Measurements from ENCODE around the gene C1orf122. TPM values are rescaled to one million over a fixed set of nuclear protein-coding genes. Genes with fewer than 3 reads are reported as not detected.

C1orf122 gene
- total and polyA plus RNA-seq, 2 of the 13 experiments (the other 11 are each of a cell fraction or from before 2014, with no cell fraction given) = 18.7 to 40.6 TPM

GRCh38 chr1:37808369-37809319 is 1.1 kb downstream of the C1orf122 start (continued):
- TF ChIP-seq NFYC (CRISPR knock-in tag; IDR thresholded peaks at IDR 0.05) = no peak
- 0 out of 2 replicates have a peak, but pooled peaks have one; percentile 5 for TF ChIP-seq POGZ (CRISPR knock-in tag; IDR thresholded peaks at IDR 0.05)
- TF ChIP-seq, protein P1, sequence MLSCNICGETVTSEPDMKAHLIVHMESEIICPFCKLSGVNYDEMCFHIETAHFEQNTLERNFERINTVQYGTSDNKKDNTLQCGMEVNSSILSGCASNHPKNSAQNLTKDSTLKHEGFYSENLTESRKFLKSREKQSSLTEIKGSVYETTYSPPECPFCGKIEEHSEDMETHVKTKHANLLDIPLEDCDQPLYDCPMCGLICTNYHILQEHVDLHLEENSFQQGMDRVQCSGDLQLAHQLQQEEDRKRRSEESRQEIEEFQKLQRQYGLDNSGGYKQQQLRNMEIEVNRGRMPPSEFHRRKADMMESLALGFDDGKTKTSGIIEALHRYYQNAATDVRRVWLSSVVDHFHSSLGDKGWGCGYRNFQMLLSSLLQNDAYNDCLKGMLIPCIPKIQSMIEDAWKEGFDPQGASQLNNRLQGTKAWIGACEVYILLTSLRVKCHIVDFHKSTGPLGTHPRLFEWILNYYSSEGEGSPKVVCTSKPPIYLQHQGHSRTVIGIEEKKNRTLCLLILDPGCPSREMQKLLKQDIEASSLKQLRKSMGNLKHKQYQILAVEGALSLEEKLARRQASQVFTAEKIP (CRISPR knock-in tag; IDR thresholded peaks at IDR 0.05; ENCODE audit: borderline replicate concordance) = no peak
- no peak for TF ChIP-seq ZNF607 (CRISPR knock-in tag; IDR thresholded peaks at IDR 0.05; ENCODE audit: borderline replicate concordance)
- no peak for TF ChIP-seq SP1 (IDR thresholded peaks at IDR 0.05)
- TF ChIP-seq SP1 (CRISPR knock-in tag; IDR thresholded peaks at IDR 0.05) = no peak
- no peak for TF ChIP-seq RFXANK (CRISPR knock-in tag; IDR thresholded peaks at IDR 0.05)
- TF ChIP-seq KDM5A (IDR thresholded peaks at IDR 0.05; ENCODE audit: borderline replicate concordance, low read length) = no peak; the same call in 1 of the 2 replicates
- peak; percentile 56 for TF ChIP-seq AGO2 (optimal IDR thresholded peaks at IDR 0.05; ENCODE audit: low read depth, low read length)
- TF ChIP-seq NONO (IDR thresholded peaks at IDR 0.05) = no peak
- no peak for TF ChIP-seq NONO (CRISPR knock-in tag; conservative IDR thresholded peaks at IDR 0.05)
- TF ChIP-seq YY1 (IDR thresholded peaks at IDR 0.05; ENCODE audit: insufficient read depth, insufficient replicate concordance, low read depth, low read length) = no peak
- no peak; the same call in 1 of the 2 replicates for TF ChIP-seq FOXA3 (CRISPR knock-in tag; IDR thresholded peaks at IDR 0.05)
- TF ChIP-seq ZNF331 (CRISPR knock-in tag; IDR thresholded peaks at IDR 0.05) = no peak
- no peak for TF ChIP-seq MEF2D (CRISPR knock-in tag; IDR thresholded peaks at IDR 0.05)
- no peak for TF ChIP-seq IRF1 (CRISPR knock-in tag; IDR thresholded peaks at IDR 0.05; ENCODE audit: low read depth)
- TF ChIP-seq MYC (CRISPR knock-in tag; IDR thresholded peaks at IDR 0.05; ENCODE audit: borderline replicate concordance) = peak; percentile 14; the same call in 1 of the 2 replicates
- TF ChIP-seq ZNF570 (CRISPR knock-in tag; IDR thresholded peaks at IDR 0.05; ENCODE audit: borderline replicate concordance) = no peak
- TF ChIP-seq HMG20B (CRISPR knock-in tag; conservative IDR thresholded peaks at IDR 0.05) = no peak
- no peak for TF ChIP-seq ZIK1 (CRISPR knock-in tag; IDR thresholded peaks at IDR 0.05; ENCODE audit: borderline replicate concordance, low read depth)
- TF ChIP-seq TARDBP (CRISPR knock-in tag; IDR thresholded peaks at IDR 0.05) = peak; percentile 50; the same call in 1 of the 2 replicates
- TF ChIP-seq, protein P2, sequence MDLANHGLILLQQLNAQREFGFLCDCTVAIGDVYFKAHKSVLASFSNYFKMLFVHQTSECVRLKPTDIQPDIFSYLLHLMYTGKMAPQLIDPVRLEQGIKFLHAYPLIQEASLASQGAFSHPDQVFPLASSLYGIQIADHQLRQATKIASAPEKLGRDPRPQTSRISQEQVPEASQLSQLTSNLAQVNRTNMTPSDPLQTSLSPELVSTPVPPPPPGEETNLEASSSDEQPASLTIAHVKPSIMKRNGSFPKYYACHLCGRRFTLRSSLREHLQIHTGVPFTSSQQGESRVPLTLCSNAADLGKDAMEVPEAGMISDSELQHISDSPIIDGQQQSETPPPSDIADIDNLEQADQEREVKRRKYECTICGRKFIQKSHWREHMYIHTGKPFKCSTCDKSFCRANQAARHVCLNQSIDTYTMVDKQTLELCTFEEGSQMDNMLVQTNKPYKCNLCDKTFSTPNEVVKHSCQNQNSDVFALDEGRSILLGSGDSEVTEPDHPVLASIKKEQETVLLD (CRISPR knock-in tag; IDR thresholded peaks at IDR 0.05; ENCODE audit: low read depth) = 0 out of 2 replicates have a peak, but pooled peaks have one; percentile 27
- TF ChIP-seq FIP1L1 (IDR thresholded peaks at IDR 0.05; ENCODE audit: borderline replicate concordance, insufficient read depth, low read depth, low read length) = no peak
- no peak for TF ChIP-seq AGO1 (IDR thresholded peaks at IDR 0.05; ENCODE audit: low read depth, low read length, poor library complexity, severe bottlenecking)
- TF ChIP-seq SIN3B (IDR thresholded peaks at IDR 0.05; ENCODE audit: low read length) = no peak
- no peak for TF ChIP-seq SYNCRIP (IDR thresholded peaks at IDR 0.05; ENCODE audit: insufficient read depth, low read depth, low read length)
- no peak for TF ChIP-seq YEATS4 (CRISPR knock-in tag; IDR thresholded peaks at IDR 0.05; ENCODE audit: borderline replicate concordance)
